ENCODE data around the gene CYP27C1. TPM values are rescaled to one million over a fixed set of nuclear protein-coding genes. Genes with fewer than 3 reads are reported as not detected.
"Not testable (repeated sequence)": the region's sequence is repeated elsewhere in the genome, so short reads cannot be mapped to it uniquely, and the experiment has no call there.

The CYP27C1 gene
- polyA plus RNA-seq, 1 donor from 2014 or later, result not detected

- Mint-ChIP-seq H3K4me3 (no peak overlapping the region), H3K4me1 (peaks cover 0 to 1% (median 0%) of the 10 kb centered on the region in 3 donors), H3K9me3 (peaks cover 0 to 12% (median 4%) of the 10 kb centered on the region in 3 donors), H3K27me3 (peaks cover 19% of the 10 kb centered on the region), H3K36me3 (peaks cover 10% of the 10 kb centered on the region), H3K27ac (no peak overlapping the region)
These were observed 9.5 kb upstream of the CYP27C1 start for GRCh38 chr2:127229555-127229954.

GRCh38 chr2:127228102-127228501 lies 8.0 kb upstream of the CYP27C1 start:
- no peak overlapping the region for H3K4me3 Mint-ChIP-seq
- peaks cover 0 to 12% (median 4%) of the 10 kb centered on the region in 3 donors for H3K9me3 Mint-ChIP-seq
- H3K4me1 Mint-ChIP-seq, result peaks cover 0 to 1% (median 0%) of the 10 kb centered on the region in 3 donors
- H3K36me3 Mint-ChIP-seq, result peaks cover 9% of the 10 kb centered on the region
- peaks cover 24% of the 10 kb centered on the region for H3K27me3 Mint-ChIP-seq
- no peak overlapping the region for H3K27ac Mint-ChIP-seq

- not testable (repeated sequence) for H3K4me1 Mint-ChIP-seq, H3K4me3 Mint-ChIP-seq, H3K36me3 Mint-ChIP-seq, H3K27ac Mint-ChIP-seq
- H3K9me3 Mint-ChIP-seq, result peaks cover 0 to 12% (median 4%) of the 10 kb centered on the region in 3 donors
- H3K27me3 Mint-ChIP-seq, result peaks cover 28% of the 10 kb centered on the region
These were observed 7.2 kb upstream of the CYP27C1 start for GRCh38 chr2:127227264-127227660.

GRCh38 chr2:127226520-127227263 lies 6.6 kb upstream of the CYP27C1 start:
- no peak overlapping the region for H3K27ac Mint-ChIP-seq
- peaks cover 28% of the 10 kb centered on the region for H3K27me3 Mint-ChIP-seq
- no peak overlapping the region for H3K4me3 Mint-ChIP-seq
- peaks cover 0 to 12% (median 4%) of the 10 kb centered on the region in 3 donors for H3K9me3 Mint-ChIP-seq
- H3K4me1 Mint-ChIP-seq, result peaks cover 0 to 1% (median 0%) of the 10 kb centered on the region in 3 donors
- H3K36me3 Mint-ChIP-seq, result peaks cover 5% of the 10 kb centered on the region

GRCh38 chr2:127226132-127226519 lies 6.0 kb upstream of the CYP27C1 start:
- Mint-ChIP-seq H3K27ac (no peak overlapping the region), H3K4me3 (no peak overlapping the region), H3K9me3 (peaks cover 0 to 12% (median 4%) of the 10 kb centered on the region in 3 donors), H3K27me3 (peaks cover 28% of the 10 kb centered on the region), H3K4me1 (peaks cover 0 to 1% (median 0%) of the 10 kb centered on the region in 3 donors), H3K36me3 (peaks cover 3% of the 10 kb centered on the region)

GRCh38 chr2:127225186-127225960 lies 5.3 kb upstream of the CYP27C1 start:
- no peak overlapping the region for H3K27ac Mint-ChIP-seq
- H3K4me3 Mint-ChIP-seq, result no peak overlapping the region
- H3K4me1 Mint-ChIP-seq, result peaks cover 5 to 7% (median 5%) of the 10 kb centered on the region in 3 donors
- H3K9me3 Mint-ChIP-seq, result peaks cover 0 to 12% (median 4%) of the 10 kb centered on the region in 3 donors
- peaks cover 36% of the 10 kb centered on the region for H3K27me3 Mint-ChIP-seq
- peaks cover 3% of the 10 kb centered on the region for H3K36me3 Mint-ChIP-seq

- not testable (repeated sequence) for H3K27ac Mint-ChIP-seq, H3K4me3 Mint-ChIP-seq, H3K4me1 Mint-ChIP-seq, H3K36me3 Mint-ChIP-seq
- H3K9me3 Mint-ChIP-seq, result peaks cover 0 to 11% (median 4%) of the 10 kb centered on the region in 3 donors
- peaks cover 42% of the 10 kb centered on the region for H3K27me3 Mint-ChIP-seq
These were observed 4.0 kb upstream of the CYP27C1 start for GRCh38 chr2:127224135-127224534.

- Mint-ChIP-seq H3K4me3 (peak overlapping the region; percentile 55 to 93 (median 82)), H3K27me3 (peaks cover 52% of the 10 kb centered on the region), H3K9me3 (peaks cover 2 to 8% (median 5%) of the 10 kb centered on the region in 3 donors), H3K36me3 (no peaks in the 10 kb centered on the region), H3K27ac (no peak overlapping the region), H3K4me1 (peaks cover 11 to 14% (median 13%) of the 10 kb centered on the region in 3 donors)
These were observed 849 bp upstream of the CYP27C1 start for GRCh38 chr2:127220768-127221527.

GRCh38 chr2:127219171-127220070 lies 678 bp downstream of the CYP27C1 start:
- H3K4me3 Mint-ChIP-seq, result peak overlapping the region in 3 of 4 donors; percentile 49 to 78 (median 52)
- no peaks in the 10 kb centered on the region for H3K36me3 Mint-ChIP-seq
- no peak overlapping the region for H3K27ac Mint-ChIP-seq
- peaks cover 45% of the 10 kb centered on the region for H3K27me3 Mint-ChIP-seq
- peaks cover 2 to 8% (median 5%) of the 10 kb centered on the region in 3 donors for H3K9me3 Mint-ChIP-seq
- H3K4me1 Mint-ChIP-seq, result peaks cover 11 to 14% (median 12%) of the 10 kb centered on the region in 3 donors

GRCh38 chr2:127218812-127219170 lies 1.3 kb downstream of the CYP27C1 start:
- Mint-ChIP-seq H3K27me3 (peaks cover 45% of the 10 kb centered on the region), H3K9me3 (peaks cover 2 to 8% (median 5%) of the 10 kb centered on the region in 3 donors), H3K27ac (no peak overlapping the region), H3K36me3 (no peaks in the 10 kb centered on the region), H3K4me3 (peak overlapping the region in 3 of 4 donors; percentile 52 to 94 (median 89)), H3K4me1 (peaks cover 11 to 14% (median 12%) of the 10 kb centered on the region in 3 donors)

- H3K36me3 Mint-ChIP-seq, result no peaks in the 10 kb centered on the region
- peaks cover 11 to 14% (median 12%) of the 10 kb centered on the region in 3 donors for H3K4me1 Mint-ChIP-seq
- peak overlapping the region in 1 of 4 donors; percentile 65 for H3K4me3 Mint-ChIP-seq
- peak overlapping the region in 1 of 3 donors; percentile 63 for H3K27ac Mint-ChIP-seq
- H3K9me3 Mint-ChIP-seq, result peaks cover 5 to 9% (median 8%) of the 10 kb centered on the region in 3 donors
- peaks cover 36% of the 10 kb centered on the region for H3K27me3 Mint-ChIP-seq
These were observed 2.4 kb downstream of the CYP27C1 start for GRCh38 chr2:127217470-127218325.

GRCh38 chr2:127216593-127216992 lies 3.5 kb downstream of the CYP27C1 start:
- H3K9me3 Mint-ChIP-seq, result peaks cover 5 to 9% (median 8%) of the 10 kb centered on the region in 3 donors
- H3K36me3 Mint-ChIP-seq, result no peaks in the 10 kb centered on the region
- peaks cover 11 to 14% (median 12%) of the 10 kb centered on the region in 3 donors for H3K4me1 Mint-ChIP-seq
- H3K4me3 Mint-ChIP-seq, result no peak overlapping the region
- peaks cover 40% of the 10 kb centered on the region for H3K27me3 Mint-ChIP-seq
- H3K27ac Mint-ChIP-seq, result no peak overlapping the region

GRCh38 chr2:127216095-127216494 lies 4.0 kb downstream of the CYP27C1 start:
- H3K27me3 Mint-ChIP-seq, result peaks cover 40% of the 10 kb centered on the region
- no peak overlapping the region for H3K27ac Mint-ChIP-seq
- peaks cover 5 to 9% (median 8%) of the 10 kb centered on the region in 3 donors for H3K9me3 Mint-ChIP-seq
- H3K4me3 Mint-ChIP-seq, result no peak overlapping the region
- no peaks in the 10 kb centered on the region for H3K36me3 Mint-ChIP-seq
- peaks cover 11 to 14% (median 12%) of the 10 kb centered on the region in 3 donors for H3K4me1 Mint-ChIP-seq

All from IgD-negative memory B cell (primary cell).